ENCODE measurements around the gene ARHGAP21. TPM values are rescaled to one million over a fixed set of nuclear protein-coding genes. Genes with fewer than 3 reads are reported as not detected.
"Not testable (repeated sequence)": the region's sequence is repeated elsewhere in the genome, so short reads cannot be mapped to it uniquely, and the experiment has no call there.

The ARHGAP21 gene
- total RNA-seq, 1 donor from 2014 or later = 88.0 TPM

- Mint-ChIP-seq H3K27me3 (no peaks in the 10 kb centered on the region), H3K9me3 (ENCODE audit: low read depth) (no peaks in the 10 kb centered on the region), H3K4me3 (ENCODE audit: low read depth) (no peak overlapping the region), H3K4me1 (ENCODE audit: low read depth) (no peaks in the 10 kb centered on the region), H3K27ac (no peak overlapping the region), H3K36me3 (ENCODE audit: insufficient read depth) (peaks cover 17% of the 10 kb centered on the region)
- no peak for TF ChIP-seq CTCF (IDR thresholded peaks at IDR 0.05; ENCODE audit: unreplicated experiment)
- DNase-seq (ENCODE audit: low spot score, unreplicated experiment) = no peak
Measured at GRCh38 chr10:24664991-24665390, 58.7 kb downstream of the ARHGAP21 start.

GRCh38 chr10:24661376-24661775 lies 62.3 kb downstream of the ARHGAP21 start:
- Mint-ChIP-seq H3K4me1 (ENCODE audit: low read depth) (no peaks in the 10 kb centered on the region), H3K36me3 (ENCODE audit: insufficient read depth) (peaks cover 25% of the 10 kb centered on the region), H3K9me3 (ENCODE audit: low read depth) (peaks cover 9% of the 10 kb centered on the region), H3K4me3 (ENCODE audit: low read depth) (no peak overlapping the region), H3K27me3 (no peaks in the 10 kb centered on the region), H3K27ac (no peak overlapping the region)
- no peak for DNase-seq (ENCODE audit: low spot score, unreplicated experiment)
- TF ChIP-seq CTCF (IDR thresholded peaks at IDR 0.05; ENCODE audit: unreplicated experiment) = no peak

GRCh38 chr10:24658319-24658718 lies 65.4 kb downstream of the ARHGAP21 start:
- not testable (repeated sequence) for DNase-seq (ENCODE audit: low spot score, unreplicated experiment); H3K27me3 Mint-ChIP-seq; H3K4me3 Mint-ChIP-seq (ENCODE audit: low read depth); H3K4me1 Mint-ChIP-seq (ENCODE audit: low read depth)
- Mint-ChIP-seq H3K9me3 (ENCODE audit: low read depth) (peaks cover 14% of the 10 kb centered on the region), H3K27ac (peak overlapping the region; percentile 92), H3K36me3 (ENCODE audit: insufficient read depth) (peaks cover 29% of the 10 kb centered on the region)

- H3K27me3 Mint-ChIP-seq; H3K27ac Mint-ChIP-seq; H3K4me1 Mint-ChIP-seq (ENCODE audit: low read depth); DNase-seq (ENCODE audit: low spot score, unreplicated experiment); H3K4me3 Mint-ChIP-seq (ENCODE audit: low read depth): not testable (repeated sequence)
- H3K36me3 Mint-ChIP-seq (ENCODE audit: insufficient read depth) = peaks cover 28% of the 10 kb centered on the region
- H3K9me3 Mint-ChIP-seq (ENCODE audit: low read depth) = peaks cover 14% of the 10 kb centered on the region
Measured at GRCh38 chr10:24656326-24656725, 67.4 kb downstream of the ARHGAP21 start.

GRCh38 chr10:24652381-24652957 lies 71.2 kb downstream of the ARHGAP21 start:
- H3K27me3 Mint-ChIP-seq = no peaks in the 10 kb centered on the region
- no peak overlapping the region for H3K27ac Mint-ChIP-seq
- DNase-seq (ENCODE audit: low spot score, unreplicated experiment) = no peak
- H3K9me3 Mint-ChIP-seq (ENCODE audit: low read depth) = peaks cover 5% of the 10 kb centered on the region
- no peak overlapping the region for H3K4me3 Mint-ChIP-seq (ENCODE audit: low read depth)
- H3K4me1 Mint-ChIP-seq (ENCODE audit: low read depth) = no peaks in the 10 kb centered on the region
- TF ChIP-seq CTCF (IDR thresholded peaks at IDR 0.05; ENCODE audit: unreplicated experiment) = no peak
- peaks cover 15% of the 10 kb centered on the region for H3K36me3 Mint-ChIP-seq (ENCODE audit: insufficient read depth)

GRCh38 chr10:24651923-24652322 lies 71.8 kb downstream of the ARHGAP21 start:
- TF ChIP-seq CTCF (IDR thresholded peaks at IDR 0.05; ENCODE audit: unreplicated experiment) = no peak
- Mint-ChIP-seq H3K4me1 (ENCODE audit: low read depth) (no peaks in the 10 kb centered on the region), H3K27me3 (no peaks in the 10 kb centered on the region), H3K4me3 (ENCODE audit: low read depth) (no peak overlapping the region), H3K36me3 (ENCODE audit: insufficient read depth) (peaks cover 15% of the 10 kb centered on the region), H3K9me3 (ENCODE audit: low read depth) (peaks cover 5% of the 10 kb centered on the region), H3K27ac (no peak overlapping the region)
- DNase-seq (ENCODE audit: low spot score, unreplicated experiment) = no peak
